ENCODE measurements around the gene MLN.

MLN gene

GRCh38 chr6:33806841-33807240 lies 3.0 kb upstream of the MLN start:
- DNase-seq (ENCODE audit: insufficient read length, low spot score) (no peak), FAIRE-seq (no peak)
- TF ChIP-seq POLR2AphosphoS5 (IDR thresholded peaks at IDR 0.05; ENCODE audit: low read depth, low read length): no peak
- no peak for TF ChIP-seq POLR2A (IDR thresholded peaks at IDR 0.05; ENCODE audit: low read depth, low read length)
- TF ChIP-seq POU2F2 (IDR thresholded peaks at IDR 0.05; ENCODE audit: low read depth, low read length): no peak
- no peak for TF ChIP-seq PAX5 (IDR thresholded peaks at IDR 0.05; ENCODE audit: insufficient read depth, low read length, severe bottlenecking)
- no peak for TF ChIP-seq SPI1 (IDR thresholded peaks at IDR 0.05; ENCODE audit: low read depth, low read length)
- no peak for TF ChIP-seq TAF1 (IDR thresholded peaks at IDR 0.05; ENCODE audit: low read depth, low read length)

DNA sequence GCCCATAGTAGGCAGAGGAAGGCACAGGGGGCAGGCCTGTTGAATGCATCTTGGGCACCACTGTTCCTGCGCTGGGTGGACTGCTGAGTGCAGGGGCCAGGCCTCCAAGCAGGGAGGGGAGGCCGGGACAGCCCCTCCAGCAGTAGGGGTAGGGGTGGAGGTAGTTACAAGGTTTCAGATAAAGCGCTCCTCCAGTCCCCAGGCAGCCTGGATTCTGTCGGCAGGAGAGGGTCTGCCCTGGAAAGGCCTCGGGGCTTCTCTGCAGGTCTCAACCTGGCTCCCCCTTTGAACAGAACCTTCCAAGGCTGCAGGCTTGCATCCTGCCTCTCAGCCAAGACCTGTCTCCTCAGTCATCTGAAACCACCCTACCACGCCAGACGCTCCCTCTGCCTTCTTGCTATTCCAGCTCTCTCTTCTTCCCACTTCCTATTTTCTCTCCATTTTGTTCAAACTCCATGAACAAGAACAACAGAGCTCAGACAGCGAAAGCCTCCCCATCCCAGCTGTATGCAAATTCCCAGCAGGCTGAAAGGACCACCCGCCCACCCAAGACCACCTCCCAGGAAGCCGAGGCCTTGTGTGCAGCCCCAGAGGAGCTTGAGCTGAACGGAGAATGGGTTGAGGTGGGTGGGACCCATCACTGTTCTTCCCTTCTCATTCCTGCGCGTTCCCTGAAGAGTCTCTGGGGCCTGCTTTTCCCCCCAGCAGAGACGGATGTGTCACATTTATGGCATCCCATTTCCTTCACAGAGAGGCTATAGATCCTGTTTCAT lies 1.4 kb downstream of the MLN start:
- no peak for FAIRE-seq
- no peak for DNase-seq (ENCODE audit: insufficient read length, low spot score)

DNA sequence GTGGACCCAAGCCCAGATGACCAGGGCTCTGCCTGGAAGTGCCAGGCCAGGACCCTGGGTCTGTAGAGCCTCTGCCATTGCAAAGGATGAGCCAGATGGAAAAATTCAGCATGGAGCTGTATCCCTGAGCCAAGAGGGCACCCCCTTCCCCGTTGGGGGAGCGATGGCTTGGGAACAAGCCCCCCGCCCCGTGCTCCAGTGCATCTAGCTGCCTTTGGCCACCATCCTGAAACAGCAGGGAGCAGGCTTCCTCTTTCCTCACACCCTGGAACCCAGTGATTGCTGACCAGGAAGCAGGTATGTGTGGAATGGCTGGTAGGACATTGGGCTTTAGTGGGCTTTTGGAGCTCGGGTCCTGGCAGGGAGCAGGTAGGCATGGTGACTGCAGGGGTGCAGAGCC lies 2.2 kb downstream of the MLN start:
- FAIRE-seq (no peak), DNase-seq (ENCODE audit: insufficient read length, low spot score) (no peak)
- TF ChIP-seq POLR2A (IDR thresholded peaks at IDR 0.05; ENCODE audit: low read depth, low read length): no peak
- no peak for TF ChIP-seq POU2F2 (IDR thresholded peaks at IDR 0.05; ENCODE audit: low read depth, low read length)
- TF ChIP-seq PAX5 (IDR thresholded peaks at IDR 0.05; ENCODE audit: insufficient read depth, low read length, severe bottlenecking): no peak
- TF ChIP-seq POLR2AphosphoS5 (IDR thresholded peaks at IDR 0.05; ENCODE audit: low read depth, low read length): no peak
- no peak for TF ChIP-seq TAF1 (IDR thresholded peaks at IDR 0.05; ENCODE audit: low read depth, low read length)
- TF ChIP-seq SPI1 (IDR thresholded peaks at IDR 0.05; ENCODE audit: low read depth, low read length): no peak

More for the DNA sequence above, 1.4 kb downstream of the MLN start:
- TF ChIP-seq TAF1 (IDR thresholded peaks at IDR 0.05; ENCODE audit: low read depth, low read length) (no peak), POU2F2 (IDR thresholded peaks at IDR 0.05; ENCODE audit: low read depth, low read length) (no peak), SPI1 (IDR thresholded peaks at IDR 0.05; ENCODE audit: low read depth, low read length) (no peak), PAX5 (IDR thresholded peaks at IDR 0.05; ENCODE audit: insufficient read depth, low read length, severe bottlenecking) (no peak), POLR2AphosphoS5 (IDR thresholded peaks at IDR 0.05; ENCODE audit: low read depth, low read length) (no peak), POLR2A (IDR thresholded peaks at IDR 0.05; ENCODE audit: low read depth, low read length) (no peak)

DNA sequence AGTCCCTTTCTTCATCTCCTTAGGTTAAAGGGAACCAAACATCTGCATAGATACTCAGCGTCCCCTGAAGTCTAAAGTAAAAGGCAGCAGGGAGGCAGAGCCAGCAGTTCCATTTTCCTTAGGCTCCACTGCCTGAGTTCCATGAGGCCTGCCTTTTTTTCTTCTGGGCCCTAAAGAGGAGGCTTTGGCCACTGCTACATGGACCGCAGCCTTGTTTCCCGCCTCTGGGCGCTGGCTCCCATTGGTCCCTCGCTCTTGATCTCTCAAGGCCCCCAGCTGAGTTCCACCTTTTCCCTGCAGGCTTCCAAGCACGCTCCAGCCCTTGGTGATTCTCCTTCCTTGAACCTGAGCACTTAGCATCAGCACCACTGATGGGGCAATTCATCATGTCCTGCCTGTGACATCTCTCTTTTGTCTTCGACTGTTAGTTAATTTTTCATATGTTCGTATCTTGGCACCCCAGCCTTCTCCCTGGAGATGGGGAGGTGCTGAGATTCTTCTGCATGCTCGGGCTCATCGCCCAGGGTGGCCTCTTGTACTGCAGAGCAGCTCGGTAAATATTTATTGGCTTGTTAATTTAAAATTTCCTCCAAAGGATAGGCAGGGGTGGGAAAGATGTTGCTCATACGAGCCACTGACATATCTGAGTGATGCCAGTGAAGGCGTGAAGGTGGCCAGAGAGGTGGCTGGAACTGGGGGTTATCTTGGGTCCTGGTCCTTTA lies 3.4 kb downstream of the MLN start:
- TF ChIP-seq SPI1 (IDR thresholded peaks at IDR 0.05; ENCODE audit: low read depth, low read length) (no peak), TAF1 (IDR thresholded peaks at IDR 0.05; ENCODE audit: low read depth, low read length) (no peak), PAX5 (IDR thresholded peaks at IDR 0.05; ENCODE audit: insufficient read depth, low read length, severe bottlenecking) (no peak), POLR2AphosphoS5 (IDR thresholded peaks at IDR 0.05; ENCODE audit: low read depth, low read length) (no peak), POLR2A (IDR thresholded peaks at IDR 0.05; ENCODE audit: low read depth, low read length) (no peak), POU2F2 (IDR thresholded peaks at IDR 0.05; ENCODE audit: low read depth, low read length) (no peak)
- FAIRE-seq: no peak
- no peak for DNase-seq (ENCODE audit: insufficient read length, low spot score)

GRCh38 chr6:33799454-33800113 lies 4.2 kb downstream of the MLN start:
- no peak for TF ChIP-seq TAF1 (IDR thresholded peaks at IDR 0.05; ENCODE audit: low read depth, low read length)
- TF ChIP-seq SPI1 (IDR thresholded peaks at IDR 0.05; ENCODE audit: low read depth, low read length): no peak
- no peak for TF ChIP-seq POU2F2 (IDR thresholded peaks at IDR 0.05; ENCODE audit: low read depth, low read length)
- no peak for TF ChIP-seq POLR2A (IDR thresholded peaks at IDR 0.05; ENCODE audit: low read depth, low read length)
- no peak for TF ChIP-seq PAX5 (IDR thresholded peaks at IDR 0.05; ENCODE audit: insufficient read depth, low read length, severe bottlenecking)
- TF ChIP-seq POLR2AphosphoS5 (IDR thresholded peaks at IDR 0.05; ENCODE audit: low read depth, low read length): no peak
- DNase-seq (ENCODE audit: insufficient read length, low spot score): no peak
- FAIRE-seq: no peak

- TF ChIP-seq POLR2A (IDR thresholded peaks at IDR 0.05; ENCODE audit: low read depth, low read length): no peak
- TF ChIP-seq POLR2AphosphoS5 (IDR thresholded peaks at IDR 0.05; ENCODE audit: low read depth, low read length): no peak
- no peak for TF ChIP-seq SPI1 (IDR thresholded peaks at IDR 0.05; ENCODE audit: low read depth, low read length)
- TF ChIP-seq TAF1 (IDR thresholded peaks at IDR 0.05; ENCODE audit: low read depth, low read length): no peak
- TF ChIP-seq PAX5 (IDR thresholded peaks at IDR 0.05; ENCODE audit: insufficient read depth, low read length, severe bottlenecking): no peak
- TF ChIP-seq POU2F2 (IDR thresholded peaks at IDR 0.05; ENCODE audit: low read depth, low read length): no peak
- FAIRE-seq (no peak), DNase-seq (ENCODE audit: insufficient read length, low spot score) (no peak)
These were observed 5.4 kb downstream of the MLN start for GRCh38 chr6:33798343-33798848.

GRCh38 chr6:33797626-33798342 lies 6.0 kb downstream of the MLN start:
- no peak for TF ChIP-seq POU2F2 (IDR thresholded peaks at IDR 0.05; ENCODE audit: low read depth, low read length)
- TF ChIP-seq POLR2AphosphoS5 (IDR thresholded peaks at IDR 0.05; ENCODE audit: low read depth, low read length): no peak
- no peak for TF ChIP-seq PAX5 (IDR thresholded peaks at IDR 0.05; ENCODE audit: insufficient read depth, low read length, severe bottlenecking)
- TF ChIP-seq TAF1 (IDR thresholded peaks at IDR 0.05; ENCODE audit: low read depth, low read length): no peak
- TF ChIP-seq POLR2A (IDR thresholded peaks at IDR 0.05; ENCODE audit: low read depth, low read length): no peak
- no peak for TF ChIP-seq SPI1 (IDR thresholded peaks at IDR 0.05; ENCODE audit: low read depth, low read length)
- FAIRE-seq (no peak), DNase-seq (ENCODE audit: insufficient read length, low spot score) (no peak)

DNA sequence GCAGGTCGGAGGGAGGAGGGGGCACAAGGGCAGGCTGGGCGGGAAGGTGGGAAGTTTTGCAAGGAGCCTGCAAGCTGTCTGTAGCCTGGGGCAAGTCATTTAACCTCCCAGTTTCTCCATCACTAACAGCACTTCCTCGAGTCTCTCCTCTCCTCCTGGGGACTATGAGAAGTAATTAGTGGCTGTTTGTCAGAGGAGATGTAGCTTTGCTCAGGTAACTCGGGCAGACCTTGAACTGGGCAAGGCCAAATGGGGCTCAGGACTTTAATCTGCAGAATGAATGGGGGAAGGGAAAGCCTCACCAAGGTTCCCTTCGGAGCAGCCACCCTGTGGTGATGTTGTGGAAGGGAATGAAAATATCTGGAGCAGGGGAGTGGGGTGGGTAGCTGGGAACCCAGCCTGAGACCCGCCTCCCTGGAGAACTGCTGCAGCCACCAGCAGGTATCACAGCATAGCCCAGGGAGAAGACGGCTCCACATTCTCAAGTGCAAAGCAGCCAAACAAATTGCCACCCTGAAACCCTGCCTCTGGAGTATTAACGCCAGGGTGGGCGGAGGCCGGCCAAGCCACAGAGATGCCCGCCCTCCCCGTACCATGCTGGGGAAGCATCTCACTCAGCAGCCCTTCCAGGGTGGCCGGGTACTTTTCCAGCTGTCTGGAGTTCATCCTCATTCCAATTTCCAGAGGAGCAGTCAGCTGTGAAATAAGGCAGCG lies 8.7 kb downstream of the MLN start:
- FAIRE-seq (no peak), DNase-seq (ENCODE audit: insufficient read length, low spot score) (no peak)
- no peak for TF ChIP-seq SPI1 (IDR thresholded peaks at IDR 0.05; ENCODE audit: low read depth, low read length)
- no peak for TF ChIP-seq POU2F2 (IDR thresholded peaks at IDR 0.05; ENCODE audit: low read depth, low read length)
- TF ChIP-seq POLR2A (IDR thresholded peaks at IDR 0.05; ENCODE audit: low read depth, low read length): no peak
- no peak for TF ChIP-seq PAX5 (IDR thresholded peaks at IDR 0.05; ENCODE audit: insufficient read depth, low read length, severe bottlenecking)
- no peak for TF ChIP-seq TAF1 (IDR thresholded peaks at IDR 0.05; ENCODE audit: low read depth, low read length)
- TF ChIP-seq POLR2AphosphoS5 (IDR thresholded peaks at IDR 0.05; ENCODE audit: low read depth, low read length): no peak

Data from GM12891 (cell line).